H1 (cell line): ENCODE results near the gene CTDSP1. TPM values are rescaled to one million over a fixed set of nuclear protein-coding genes. Genes with fewer than 3 reads are reported as not detected.
A peak's percentile ranks its signal among the peaks of the same experiment; 100 is the strongest.

ENCODE experiments used
- CEBPB ChIP-seq: IDR thresholded peaks from 2 replicates; pipeline ENCODE4 v1.6.1; 2012; ENCODE audit warnings: low read depth, low read length
- CTCF ChIP-seq, 3 experiments: IDR thresholded peaks; 1 replicate in 2 of 3; 2 replicates in 1 of 3; pipeline versions ENCODE4 v1.5.1 to v1.6.1; 2011; ENCODE audit warnings: low read length in 3 of 3, mild to moderate bottlenecking in 3 of 3, inconsistent platforms in 2 of 3, low read depth in 1 of 3, moderate library complexity in 1 of 3; ENCODE audit not compliant: insufficient read depth in 1 of 3; ENCODE audit errors: control extremely low read depth in 1 of 3
- GABPA ChIP-seq: IDR thresholded peaks from 2 replicates; pipeline ENCODE4 v1.6.1; 2011; ENCODE audit warnings: mild to moderate bottlenecking, low read length, moderate library complexity, borderline replicate concordance; ENCODE audit not compliant: insufficient read depth
- GTF2F1 ChIP-seq: IDR thresholded peaks from 2 replicates; pipeline ENCODE4 v1.6.1; 2012; ENCODE audit warnings: low read depth, low read length, improper control_type of control experiment, borderline replicate concordance
- HDAC6 ChIP-seq: IDR thresholded peaks from one replicate; pipeline ENCODE4 v1.7.1; 2012; ENCODE audit warnings: low read depth, mild to moderate bottlenecking, inconsistent platforms, low read length, moderate library complexity
- MAX ChIP-seq: IDR thresholded peaks from 2 replicates; pipeline ENCODE4 v1.6.1; 2012; ENCODE audit warnings: inconsistent platforms
- PHF8 ChIP-seq: fragments of 200-600 bp; sonication (generic); conservative IDR thresholded peaks from 2 replicates; pipeline ENCODE4 v1.7.1; 2012; ENCODE audit warnings: low read depth, mild to moderate bottlenecking, inconsistent platforms, low read length, moderate library complexity
- POLR2AphosphoS5 ChIP-seq: IDR thresholded peaks from 2 replicates; pipeline ENCODE4 v1.6.1; 2011; ENCODE audit warnings: low read depth, low read length
- RAD21 ChIP-seq, 2 experiments: IDR thresholded peaks in 1 of 2; conservative IDR thresholded peaks in 1 of 2; 2 replicates each; pipeline ENCODE4 v1.6.1; 2011; ENCODE audit warnings: low read depth in 2 of 2, low read length in 2 of 2, improper control_type of control experiment in 1 of 2, inconsistent platforms in 1 of 2, mild to moderate bottlenecking in 1 of 2, moderate library complexity in 1 of 2
- RBBP5 ChIP-seq: IDR thresholded peaks from 2 replicates; pipeline ENCODE4 v1.7.1; 2012; ENCODE audit warnings: low read depth, mild to moderate bottlenecking, inconsistent platforms, low read length, moderate library complexity, borderline replicate concordance
- SRF ChIP-seq: IDR thresholded peaks from 2 replicates; pipeline ENCODE4 v1.6.1; 2011; ENCODE audit warnings: mild to moderate bottlenecking, low read depth, low read length, moderate library complexity
- polyA plus RNA-seq, 7 experiments: library from polyadenylated mRNA; depleted of rRNA in 3 of 7; stranded (reverse) in 5 of 7; unstranded in 2 of 7; fragments of >200 nt in 5 of 7; fragments of 200-250 nt in 2 of 7; gene quantifications; 1 replicate in 5 of 7; 2 replicates in 1 of 7; 4 replicates in 1 of 7; pipeline versions ENCODE4 v1.2.1 to v1.2.3, GENCODE V29; 2011 to 2013; ENCODE audit warnings: missing spikeins in 2 of 7, mixed read lengths in 2 of 7
- total RNA-seq: library from RNA; stranded (reverse); fragmentation: NEBNext Ultra II Directional; extraction: Animal tissue kit (Norgen Biotek cat#: 25700); gene quantifications from 2 replicates; pipeline ENCODE4 v1.2.1, GENCODE V29; 2021
- TF ChIP-seq, protein P1 (sequence below): IDR thresholded peaks from 2 replicates; pipeline ENCODE4 v1.6.1; 2012; ENCODE audit warnings: inconsistent platforms

The CTDSP1 gene
- total and polyA plus RNA-seq, 2 of the 8 experiments (the other 6 are each of a cell fraction or from before 2014, with no cell fraction given): 20.3 to 35.2 TPM

DNA sequence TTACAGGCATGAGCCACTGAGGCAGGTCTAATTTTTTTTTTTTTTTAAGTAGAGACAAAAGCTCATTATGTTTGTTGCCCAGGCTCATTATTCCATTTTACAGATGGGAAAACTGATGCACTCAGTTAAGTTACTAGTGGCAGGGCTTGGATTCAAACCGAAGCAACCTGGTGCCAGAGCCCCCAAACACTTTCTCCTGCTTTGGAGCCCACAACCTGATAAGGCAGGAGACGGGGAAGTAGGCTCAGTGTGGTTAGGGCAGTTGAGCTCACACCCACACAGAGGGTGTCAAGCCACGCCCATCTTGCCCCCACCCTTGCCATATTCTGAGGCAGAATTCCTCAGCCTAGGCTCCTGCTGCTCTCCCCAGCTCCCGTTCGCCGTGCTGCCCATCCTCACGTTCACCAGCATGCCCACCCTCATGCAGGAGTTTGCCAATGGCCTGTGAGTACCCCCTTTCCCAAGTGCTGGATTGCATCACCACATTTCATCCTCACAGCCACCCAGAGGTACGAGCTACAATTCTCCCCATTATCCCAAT lies 5.8 kb upstream of the CTDSP1 start (continued):
- TF ChIP-seq PHF8 (no peak), RBBP5 (no peak), POLR2AphosphoS5 (no peak), GABPA (no peak), SRF (no peak), RAD21 (IDR thresholded peaks at IDR 0.05 in 1 of 2, conservative IDR thresholded peaks at IDR 0.05 in 1 of 2; ENCODE audit: low read depth in 2 of 2, low read length in 2 of 2) (0 out of 4 replicates have a peak, but pooled peaks of 1 of the 2 experiments have one; percentile 3), CEBPB (peak; percentile 52; the same call in 1 of the 2 replicates), GTF2F1 (no peak), CTCF (IDR thresholded peaks at IDR 0.05; ENCODE audit: control extremely low read depth in 1 of 3, insufficient read depth in 1 of 3, low read depth in 1 of 3, low read length in 3 of 3) (no peak), HDAC6 (no peak), MAX (no peak)
- TF ChIP-seq, protein P1, sequence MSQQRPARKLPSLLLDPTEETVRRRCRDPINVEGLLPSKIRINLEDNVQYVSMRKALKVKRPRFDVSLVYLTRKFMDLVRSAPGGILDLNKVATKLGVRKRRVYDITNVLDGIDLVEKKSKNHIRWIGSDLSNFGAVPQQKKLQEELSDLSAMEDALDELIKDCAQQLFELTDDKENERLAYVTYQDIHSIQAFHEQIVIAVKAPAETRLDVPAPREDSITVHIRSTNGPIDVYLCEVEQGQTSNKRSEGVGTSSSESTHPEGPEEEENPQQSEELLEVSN: no peak
- TF ChIP-seq, all 59 proteins: peak for 3
